GM12878 (cell line): ENCODE data around the gene LRRC45. TPM values are rescaled to one million over a fixed set of nuclear protein-coding genes. Genes with fewer than 3 reads are reported as not detected.

Source experiments
- ATAC-seq: fragments of 200-7000 bp; cut with Tn5 transposase; 3 replicates; pipeline ENCODE4 v1.9.1; 2020; ENCODE audit warnings: mild to moderate bottlenecking, moderate library complexity
- BruUV-seq: library from RNA; stranded (reverse); fragments of 400-500 nt; replicated peaks from 2 replicates; lab custom pipeline; 2021; lab: Mats Ljungman, UMichigan
- CTCF ChIA-PET: fragments of 300-600 bp; sonication (Branson Sonifier 250); formaldehyde crosslinking; extraction: SDS; loops from one replicate; lab custom pipeline; 2021; ENCODE audit warnings: inconsistent platforms; lab: Yijun Ruan, JAX
- POLR2A ChIA-PET: fragments of 350-600 bp; formaldehyde crosslinking; extraction: SDS; loops from one replicate; lab custom pipeline; 2021; ENCODE audit warnings: inconsistent platforms; lab: Charles Lee
- RAD21 ChIA-PET: fragments of 300-600 bp; sonication (Branson Sonifier 250); formaldehyde crosslinking; loops from one replicate; lab custom pipeline; 2023; ENCODE audit warnings: antibody characterized with exemption; ENCODE audit not compliant: unreplicated experiment; lab: Charles Lee
- SMC1A ChIA-PET: fragments of 300-600 bp; sonication (Branson Sonifier 250); formaldehyde crosslinking; loops from one replicate; lab custom pipeline; 2023; ENCODE audit not compliant: unreplicated experiment, uncharacterized antibody; lab: Charles Lee
- DNase-seq: peaks from one replicate; pipeline ENCODE4 v3.0.0-alpha.2; 2011; ENCODE audit warnings: low read depth, low spot score
- FAIRE-seq: peaks from 3 replicates; lab custom pipeline; 2011; peaks lifted over from hg19 to GRCh38; lab: Jason Lieb, UNC
- H2AFZ ChIP-seq: 2 replicates; pipeline ENCODE4 v1.6.0; 2011; ENCODE audit warnings: low read depth, low read length, control low read depth; ENCODE audit not compliant: control insufficient read depth
- H3K27ac ChIP-seq: 2 replicates; pipeline ENCODE4 v1.5.1; 2011; ENCODE audit warnings: control low read depth; ENCODE audit not compliant: control insufficient read depth, insufficient read depth
- H3K27me3 ChIP-seq, 2 experiments: replicated peaks in 1 of 2; 2 replicates each; pipeline versions ENCODE4 v1.6.0 to v1.6.1; 2011; ENCODE audit warnings: low read length in 1 of 2; ENCODE audit not compliant: control insufficient read depth in 2 of 2, insufficient read depth in 2 of 2
- H3K36me3 ChIP-seq, 2 experiments: 2 replicates each; pipeline ENCODE4 v1.5.1; 2011; ENCODE audit warnings: low read length in 1 of 2; ENCODE audit not compliant: control insufficient read depth in 2 of 2, insufficient read depth in 2 of 2
- H3K4me1 ChIP-seq: 2 replicates; pipeline ENCODE4 v1.6.1; 2011; ENCODE audit warnings: mild to moderate bottlenecking, low read length, moderate library complexity, mixed read lengths; ENCODE audit not compliant: control insufficient read depth, insufficient read depth
- H3K4me2 ChIP-seq: 2 replicates; pipeline ENCODE4 v1.6.0; 2011; ENCODE audit warnings: control low read depth; ENCODE audit not compliant: control insufficient read depth, insufficient read depth
- H3K4me3 ChIP-seq: fragments of 200-600 bp; sonication (generic); 2 replicates; pipeline ENCODE4 v1.5.1; 2016
- H3K79me2 ChIP-seq: 2 replicates; pipeline ENCODE4 v1.6.0; 2011; ENCODE audit warnings: low read length; ENCODE audit not compliant: control insufficient read depth, insufficient read depth
- H3K9ac ChIP-seq: 2 replicates; pipeline ENCODE4 v1.8.0; 2011; ENCODE audit warnings: low read length, control low read depth, mixed read lengths; ENCODE audit not compliant: control insufficient read depth, insufficient read depth
- H3K9me3 ChIP-seq: replicated peaks from 3 replicates; pipeline ENCODE4 v1.5.1; 2011; ENCODE audit warnings: mild to moderate bottlenecking, low read length; ENCODE audit not compliant: control insufficient read depth, insufficient read depth
- H4K20me1 ChIP-seq: 2 replicates; pipeline ENCODE4 v1.6.0; 2011; ENCODE audit not compliant: control insufficient read depth, insufficient read depth
- BCL3 ChIP-seq: IDR thresholded peaks from 2 replicates; pipeline ENCODE4 v1.6.1; 2011; ENCODE audit warnings: borderline replicate concordance, low read depth, mild to moderate bottlenecking, moderate library complexity, low read length; ENCODE audit not compliant: insufficient read depth, poor library complexity, severe bottlenecking
- BHLHE40 ChIP-seq, 2 experiments: fragments of 450-650 bp in 1 of 2; IDR thresholded peaks; 2 replicates each; pipeline ENCODE4 v1.6.1; 2011 to 2017; ENCODE audit warnings: low read depth in 2 of 2, borderline replicate concordance in 1 of 2, improper control_type of control experiment in 1 of 2, low read length in 1 of 2, mild to moderate bottlenecking in 1 of 2
- CHD1 ChIP-seq: IDR thresholded peaks from 2 replicates; pipeline ENCODE4 v1.6.1; 2012; ENCODE audit warnings: low read depth, low read length, improper control_type of control experiment
- GATAD2B ChIP-seq: fragments of 450-650 bp; conservative IDR thresholded peaks from 2 replicates; pipeline ENCODE4 v1.6.1; 2017; ENCODE audit warnings: low read depth, mild to moderate bottlenecking, moderate library complexity
- HSF1 ChIP-seq: fragments of 150-350 bp; IDR thresholded peaks from 2 replicates; pipeline ENCODE4 v1.6.1; 2014; ENCODE audit warnings: mild to moderate bottlenecking, low read depth, low read length
- POLR2A ChIP-seq: IDR thresholded peaks from 2 replicates; pipeline ENCODE4 v1.6.1; 2011; ENCODE audit warnings: low read depth, mild to moderate bottlenecking, low read length
- SIX5 ChIP-seq: IDR thresholded peaks from 2 replicates; pipeline ENCODE4 v1.6.1; 2011; ENCODE audit warnings: mild to moderate bottlenecking, low read depth, low read length, moderate library complexity; ENCODE audit not compliant: severe bottlenecking
- ZNF207 ChIP-seq: fragments of 450-650 bp; IDR thresholded peaks from 2 replicates; pipeline ENCODE4 v1.6.1; 2014; ENCODE audit warnings: antibody characterized with exemption, mild to moderate bottlenecking, borderline replicate concordance
- WGBS: methylation state at CpG from one replicate; pipeline ENCODE4 v1.1.6; 2016; ENCODE audit warnings: low lambda C conversion rate; ENCODE audit not compliant: insufficient replicate concordance, insufficient coverage; ENCODE audit errors: missing lambda C conversion rate; 5-methylcytosine and 5-hydroxymethylcytosine counted together
- in situ Hi-C: fragments of 300-500 bp; cut with MboI; formaldehyde crosslinking; loops from 9 replicates; pipeline ENCODE4 v1.14.3; 2018; ENCODE audit warnings: mixed read lengths
- intact Hi-C: fragments of 100-400 bp; cut with micrococcal nuclease; formaldehyde crosslinking; loops from one replicate; pipeline ENCODE4 v1.14.2; 2022; ENCODE audit not compliant: unreplicated experiment
- polyA plus RNA-seq, 11 experiments: library from polyadenylated mRNA; depleted of rRNA in 4 of 11; unstranded in 6 of 11; stranded (reverse) in 5 of 11; fragments of >200 nt; fragmentation: Nextera tagmentation in 4 of 11; fragmentation: Illumina TruSeq in 1 of 11; extraction: Ambion mirVana in 4 of 11; extraction: Trizol in 1 of 11; gene quantifications; 1 replicate in 1 of 11; 2 replicates in 10 of 11; pipeline versions ENCODE4 v1.2.1 to v1.2.3, GENCODE V29; 2011 to 2016; ENCODE audit warnings: inconsistent platforms in 2 of 11, missing spikeins in 2 of 11, low read depth in 1 of 11
- total RNA-seq, 4 experiments: library from RNA; depleted of rRNA in 3 of 4; stranded (reverse); fragments of >200 nt in 3 of 4; fragmentation: Illumina TruSeq in 1 of 4; extraction: Trizol in 1 of 4; gene quantifications; 2 replicates each; pipeline versions ENCODE4 v1.2.1 to v1.2.3, GENCODE V29; 2013 to 2021

The LRRC45 gene
- total and polyA plus RNA-seq, 10 of the 15 experiments (the other 5 are each of a cell fraction or from before 2014, with no cell fraction given), result 0.03 to 27.7 (median 10.4) TPM

- TF ChIP-seq BCL3 (peak; percentile 8), BHLHE40 (IDR thresholded peaks at IDR 0.05; ENCODE audit: borderline replicate concordance in 1 of 2, low read depth in 2 of 2, low read length in 1 of 2) (no peak), HSF1 (no peak)
Observed at GRCh38 chr17:82076785-82077591, 53.9 kb downstream of the LRRC45 start (continued).

- SMC1A ChIA-PET, result no interaction called here
- H3K27ac ChIP-seq, result no peak overlapping the region
- H3K36me3 ChIP-seq, result peaks cover 4 to 30% of the 10 kb centered on the region in 2 experiments; a peak in 3 of 4 replicates
- peak; percentile 4 for ATAC-seq
- RAD21 ChIA-PET, result no interaction called here
- no peak overlapping the region for H3K4me3 ChIP-seq
- no peak for TF ChIP-seq SIX5
- no peak for TF ChIP-seq GATAD2B
- no peak for TF ChIP-seq ZNF207
- TF ChIP-seq POLR2A, result peak; percentile 51; the same call in 1 of the 2 replicates
- no peak for TF ChIP-seq CHD1
- H3K79me2 ChIP-seq, result no peaks in the 10 kb centered on the region
- DNase-seq, result no peak
- H2AFZ ChIP-seq, result no peak overlapping the region
- H3K4me1 ChIP-seq, result no peaks in the 10 kb centered on the region
- intact Hi-C loops (no loop called here), in situ Hi-C loops (no loop called here)
- H3K9me3 ChIP-seq, result no peaks in the 10 kb centered on the region
- WGBS, result 72% methylated on average over 25 of the region's 28 CpGs
- FAIRE-seq, result no peak
- POLR2A ChIA-PET, result no interaction called here
- no peaks in the 10 kb centered on the region for H3K27me3 ChIP-seq
- no peak overlapping the region for H3K9ac ChIP-seq
- H4K20me1 ChIP-seq, result no peaks in the 10 kb centered on the region
- no peak overlapping the region for H3K4me2 ChIP-seq
- CTCF ChIA-PET, result no interaction called here
- BruUV-seq, result no TSS peak
Observed at GRCh38 chr17:82077617-82078358, 54.7 kb downstream of the LRRC45 start.
